Body of pancreas (tissue), 4 donors: ENCODE results near the gene PTPRD. TPM values are rescaled to one million over a fixed set of nuclear protein-coding genes. Genes with fewer than 3 reads are reported as not detected.

Source experiments
- ATAC-seq: fragments of 150-250 bp; one replicate; pipeline ENCODE4 v1.9.1; 2016
- DNase-seq, 4 donors: peaks; one replicate each; pipeline ENCODE4 v3.0.0-alpha.2; 2019
- H3K27ac ChIP-seq, 4 donors: fragments of 200-600 bp; sonication (generic); 1 replicate in 3 of 4; 2 replicates in 1 of 4; pipeline versions ENCODE4 v1.5.1 to v1.6.1; 2016 to 2019; ENCODE audit warnings: mild to moderate bottlenecking in 1 of 4, mixed read lengths in 1 of 4, moderate library complexity in 1 of 4
- H3K27me3 ChIP-seq, 2 donors: fragments of 200-600 bp; sonication (generic); one replicate each; pipeline ENCODE4 v1.6.0; 2016; ENCODE audit warnings: mild to moderate bottlenecking in 1 of 2
- H3K36me3 ChIP-seq, 2 donors: fragments of 200-600 bp; sonication (generic); replicated peaks in 1 of 2; 2 replicates each; pipeline ENCODE4 v1.5.1; 2016; ENCODE audit warnings: low read depth in 2 of 2; ENCODE audit not compliant: insufficient read depth in 1 of 2
- H3K4me1 ChIP-seq: fragments of 200-600 bp; sonication (generic); one replicate; pipeline ENCODE4 v1.6.0; 2016
- H3K4me3 ChIP-seq, 2 donors: fragments of 200-600 bp; sonication (generic); 1 replicate in 1 of 2; 2 replicates in 1 of 2; pipeline ENCODE4 v1.5.1; 2016 to 2019
- H3K9me3 ChIP-seq, 3 donors: fragments of 200-600 bp; sonication (generic); 1 replicate in 2 of 3; 2 replicates in 1 of 3; pipeline ENCODE4 v1.5.1; 2016
- POLR2A ChIP-seq, 3 donors: fragments of 450-650 bp; IDR thresholded peaks; one replicate each; pipeline ENCODE4 v1.6.1; 2016; ENCODE audit warnings: antibody characterized with exemption in 3 of 3, mild to moderate bottlenecking in 2 of 3
- WGBS, 2 donors: methylation state at CpG; one replicate each; pipeline ENCODE4 v1.1.5; 2017; 5-methylcytosine and 5-hydroxymethylcytosine counted together
- intact Hi-C: fragments of 100-400 bp; cut with DNase I; formaldehyde crosslinking; loops from one replicate; pipeline ENCODE4 v1.15.1; 2023
- total RNA-seq, 2 donors: library from RNA; depleted of rRNA; stranded (reverse); fragments of >200 nt; gene quantifications; one replicate each; pipeline ENCODE4 v1.1.0, GENCODE V29; 2016
- TF ChIP-seq, protein P1 (sequence below), 7 experiments: fragments of 450-650 bp in 4 of 7; fragments of 200-600 bp in 3 of 7; sonication (generic) in 3 of 7; IDR thresholded peaks; one replicate each; pipeline ENCODE4 v1.5.1; 2016 to 2019; ENCODE audit warnings: antibody characterized with exemption in 7 of 7

The PTPRD gene
- total RNA-seq, 2 donors from 2014 or later = 4.3 to 4.9 TPM

DNA sequence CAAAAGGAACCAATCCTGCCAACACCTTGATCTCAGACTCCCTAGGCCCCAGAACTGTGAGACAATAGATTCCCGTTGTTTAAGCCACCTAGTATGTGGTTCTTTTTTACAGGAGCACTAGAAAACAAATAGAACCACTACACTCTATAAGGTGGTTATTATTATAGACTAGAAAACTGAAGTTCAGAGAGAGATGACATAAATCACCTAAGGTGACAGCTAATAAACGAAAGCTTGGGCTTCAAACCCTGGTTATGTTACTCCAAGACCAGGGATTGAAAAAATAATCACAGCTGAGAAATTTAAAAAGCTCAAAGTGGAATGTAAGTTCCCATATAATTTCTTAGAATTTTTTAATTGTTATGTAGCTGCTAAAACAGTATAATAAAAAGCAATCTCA, 2097.1 kb downstream of the PTPRD start:
- DNase-seq = no peak
- no peaks in the 10 kb centered on the region for H3K27me3 ChIP-seq
- ATAC-seq = no peak
- no peak overlapping the region for H3K27ac ChIP-seq
- TF ChIP-seq, protein P1, sequence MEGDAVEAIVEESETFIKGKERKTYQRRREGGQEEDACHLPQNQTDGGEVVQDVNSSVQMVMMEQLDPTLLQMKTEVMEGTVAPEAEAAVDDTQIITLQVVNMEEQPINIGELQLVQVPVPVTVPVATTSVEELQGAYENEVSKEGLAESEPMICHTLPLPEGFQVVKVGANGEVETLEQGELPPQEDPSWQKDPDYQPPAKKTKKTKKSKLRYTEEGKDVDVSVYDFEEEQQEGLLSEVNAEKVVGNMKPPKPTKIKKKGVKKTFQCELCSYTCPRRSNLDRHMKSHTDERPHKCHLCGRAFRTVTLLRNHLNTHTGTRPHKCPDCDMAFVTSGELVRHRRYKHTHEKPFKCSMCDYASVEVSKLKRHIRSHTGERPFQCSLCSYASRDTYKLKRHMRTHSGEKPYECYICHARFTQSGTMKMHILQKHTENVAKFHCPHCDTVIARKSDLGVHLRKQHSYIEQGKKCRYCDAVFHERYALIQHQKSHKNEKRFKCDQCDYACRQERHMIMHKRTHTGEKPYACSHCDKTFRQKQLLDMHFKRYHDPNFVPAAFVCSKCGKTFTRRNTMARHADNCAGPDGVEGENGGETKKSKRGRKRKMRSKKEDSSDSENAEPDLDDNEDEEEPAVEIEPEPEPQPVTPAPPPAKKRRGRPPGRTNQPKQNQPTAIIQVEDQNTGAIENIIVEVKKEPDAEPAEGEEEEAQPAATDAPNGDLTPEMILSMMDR (IDR thresholded peaks at IDR 0.05) = no peak
- no peak for TF ChIP-seq POLR2A (IDR thresholded peaks at IDR 0.05)
- H3K4me3 ChIP-seq = no peak overlapping the region
- intact Hi-C loops = no loop called here
- H3K9me3 ChIP-seq = no peaks in the 10 kb centered on the region
- no peaks in the 10 kb centered on the region for H3K36me3 ChIP-seq
- WGBS, 2 donors = 61 to 69% methylated on average over 2 of the region's 2 CpGs
- H3K4me1 ChIP-seq = no peaks in the 10 kb centered on the region

GRCh38 chr9:8514760-8515159, 2098.0 kb downstream of the PTPRD start:
- Histone ChIP-seq H3K36me3 (no peaks in the 10 kb centered on the region), H3K9me3 (no peaks in the 10 kb centered on the region), H3K27me3 (no peaks in the 10 kb centered on the region), H3K4me1 (no peaks in the 10 kb centered on the region), H3K4me3 (no peak overlapping the region), H3K27ac (no peak overlapping the region)
- ATAC-seq = no peak
- 61 to 76% methylated on average over 5 of the region's 5 CpGs for WGBS, 2 donors
- DNase-seq = no peak
- no peak for TF ChIP-seq POLR2A (IDR thresholded peaks at IDR 0.05)
- TF ChIP-seq, protein P1 (IDR thresholded peaks at IDR 0.05) = no peak
- intact Hi-C loops = no loop called here

- Histone ChIP-seq H3K36me3 (no peaks in the 10 kb centered on the region), H3K27me3 (no peaks in the 10 kb centered on the region), H3K4me3 (no peak overlapping the region), H3K27ac (no peak overlapping the region), H3K9me3 (no peaks in the 10 kb centered on the region), H3K4me1 (no peaks in the 10 kb centered on the region)
- no peak for ATAC-seq
- no peak for TF ChIP-seq POLR2A (IDR thresholded peaks at IDR 0.05)
- TF ChIP-seq, protein P1 (IDR thresholded peaks at IDR 0.05) = no peak
- WGBS, 2 donors = 84 to 90% methylated on average over 1 of the region's 1 CpG
- intact Hi-C loops = no loop called here
- DNase-seq = no peak
Observed at GRCh38 chr9:8508671-8509290, 2104.0 kb downstream of the PTPRD start.

DNA sequence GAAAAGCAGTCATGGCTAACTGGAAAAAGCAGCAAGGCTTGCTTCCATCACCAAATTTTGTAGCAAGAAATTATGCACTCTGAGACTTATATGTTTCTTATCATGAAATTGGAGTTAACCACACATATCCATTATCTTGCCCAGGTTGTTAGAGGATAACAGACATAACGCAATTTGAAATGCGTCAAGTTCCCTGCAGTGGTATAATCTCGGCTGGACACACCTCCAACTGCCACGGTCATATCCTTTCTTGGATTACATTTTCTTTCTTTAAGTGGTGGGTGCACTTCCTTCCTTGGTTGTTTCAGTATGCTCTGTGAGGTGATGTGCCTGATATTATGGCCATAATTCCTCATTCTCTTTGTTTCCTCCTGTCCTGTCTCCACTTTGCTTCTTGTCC, 2118.2 kb downstream of the PTPRD start:
- H3K36me3 ChIP-seq = no peaks in the 10 kb centered on the region
- no peak overlapping the region for H3K4me3 ChIP-seq
- no peaks in the 10 kb centered on the region for H3K4me1 ChIP-seq
- intact Hi-C loops = no loop called here
- H3K27ac ChIP-seq = no peak overlapping the region
- H3K9me3 ChIP-seq = no peaks in the 10 kb centered on the region
- TF ChIP-seq, protein P1 (IDR thresholded peaks at IDR 0.05) = no peak
- TF ChIP-seq POLR2A (IDR thresholded peaks at IDR 0.05) = no peak
- DNase-seq = no peak
- no peaks in the 10 kb centered on the region for H3K27me3 ChIP-seq
- 65 to 71% methylated on average over 4 of the region's 4 CpGs for WGBS, 2 donors
- no peak for ATAC-seq

DNA sequence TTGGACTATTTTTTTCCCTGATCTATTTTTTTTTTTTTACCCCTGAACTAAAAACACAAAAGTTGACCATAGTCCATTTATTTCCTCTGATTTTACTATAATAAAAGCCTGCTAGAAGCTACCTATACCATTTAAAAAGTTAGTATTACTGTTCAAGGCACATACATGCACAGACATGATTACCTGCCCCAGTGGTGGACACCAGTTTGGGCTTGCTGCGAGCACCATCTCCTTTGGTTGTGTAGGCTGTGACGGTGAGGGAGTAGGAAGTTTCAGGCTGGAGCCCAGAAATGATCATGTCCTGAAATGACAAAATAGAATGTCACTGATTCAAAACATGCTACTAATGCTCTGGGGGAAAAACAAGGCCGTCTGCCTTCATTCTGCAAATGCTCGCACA, 2120.1 kb downstream of the PTPRD start:
- Histone ChIP-seq H3K4me3 (no peak overlapping the region), H3K9me3 (no peaks in the 10 kb centered on the region), H3K4me1 (no peaks in the 10 kb centered on the region), H3K36me3 (no peaks in the 10 kb centered on the region), H3K27ac (no peak overlapping the region), H3K27me3 (no peaks in the 10 kb centered on the region)
- TF ChIP-seq, protein P1 (IDR thresholded peaks at IDR 0.05) = no peak
- TF ChIP-seq POLR2A (IDR thresholded peaks at IDR 0.05) = no peak
- no peak for ATAC-seq
- 82 to 84% methylated on average over 4 of the region's 4 CpGs for WGBS, 2 donors
- no peak for DNase-seq
- intact Hi-C loops = no loop called here
